Liver (tissue), 9 donors: ENCODE data around the gene RBM10. TPM values are rescaled to one million over a fixed set of nuclear protein-coding genes. Genes with fewer than 3 reads are reported as not detected.

Experiments used
- DNase-seq: peaks from one replicate; pipeline ENCODE4 v3.0.0-alpha.2; 2017; ENCODE audit warnings: low spot score
- H3K27ac ChIP-seq, 2 donors: one replicate each; pipeline ENCODE4 v1.7.0; 2013; ENCODE audit warnings: inconsistent platforms in 2 of 2, low read length in 2 of 2, control low read depth in 1 of 2, low read depth in 1 of 2, mild to moderate bottlenecking in 1 of 2
- H3K27me3 ChIP-seq, 4 donors: one replicate each; pipeline versions ENCODE4 v1.6.1 to v1.7.0; 2013; ENCODE audit warnings: low read length in 3 of 4, inconsistent platforms in 1 of 4, mild to moderate bottlenecking in 1 of 4, moderate library complexity in 1 of 4; ENCODE audit not compliant: control insufficient read depth in 4 of 4, insufficient read depth in 4 of 4
- H3K36me3 ChIP-seq, 4 donors: one replicate each; pipeline versions ENCODE4 v1.6.1 to v1.7.0; 2013; ENCODE audit warnings: low read length in 3 of 4, mild to moderate bottlenecking in 3 of 4, low read depth in 1 of 4, moderate library complexity in 1 of 4; ENCODE audit not compliant: control insufficient read depth in 4 of 4, insufficient read depth in 3 of 4
- H3K4me1 ChIP-seq, 4 donors: one replicate each; pipeline versions ENCODE4 v1.6.1 to v1.7.0; 2013; ENCODE audit warnings: low read length in 3 of 4, mild to moderate bottlenecking in 3 of 4, moderate library complexity in 1 of 4; ENCODE audit not compliant: control insufficient read depth in 4 of 4, insufficient read depth in 4 of 4
- H3K4me3 ChIP-seq, 3 donors: one replicate each; pipeline versions ENCODE4 v1.6.1 to v1.7.0; 2013; ENCODE audit warnings: low read length in 3 of 3, control low read depth in 1 of 3, low read depth in 1 of 3, mild to moderate bottlenecking in 1 of 3
- H3K9ac ChIP-seq, 2 donors: one replicate each; pipeline ENCODE4 v1.7.0; 2013; ENCODE audit warnings: low read length in 2 of 2, mild to moderate bottlenecking in 2 of 2, moderate library complexity in 2 of 2, control low read depth in 1 of 2, low read depth in 1 of 2
- H3K9me3 ChIP-seq, 4 donors: one replicate each; pipeline versions ENCODE4 v1.6.1 to v1.7.0; 2013; ENCODE audit warnings: low read length in 3 of 4; ENCODE audit not compliant: control insufficient read depth in 4 of 4
- EGR1 ChIP-seq, 2 donors: IDR thresholded peaks; 2 replicates each; pipeline ENCODE4 v1.6.1; 2016 to 2018; ENCODE audit warnings: antibody characterized with exemption in 2 of 2, low read depth in 2 of 2
- FOXA1 ChIP-seq: IDR thresholded peaks from 2 replicates; pipeline ENCODE4 v1.6.1; 2016; ENCODE audit warnings: antibody characterized with exemption
- FOXA2 ChIP-seq: IDR thresholded peaks from 2 replicates; pipeline ENCODE4 v1.6.1; 2016; ENCODE audit warnings: antibody characterized with exemption
- GABPA ChIP-seq, 2 donors: IDR thresholded peaks in 1 of 2; conservative IDR thresholded peaks in 1 of 2; 2 replicates each; pipeline ENCODE4 v1.6.1; 2016; ENCODE audit warnings: antibody characterized with exemption in 2 of 2, mild to moderate bottlenecking in 1 of 2, moderate library complexity in 1 of 2
- JUND ChIP-seq, 2 donors: IDR thresholded peaks; 2 replicates each; pipeline ENCODE4 v1.6.1; 2016; ENCODE audit warnings: antibody characterized with exemption in 2 of 2
- NR2F2 ChIP-seq: IDR thresholded peaks from 2 replicates; pipeline ENCODE4 v1.6.1; 2016; ENCODE audit warnings: antibody characterized with exemption
- RAD21 ChIP-seq, 2 donors: IDR thresholded peaks; 2 replicates each; pipeline ENCODE4 v1.6.1; 2016; ENCODE audit warnings: antibody characterized with exemption in 2 of 2, mild to moderate bottlenecking in 2 of 2
- RXRA ChIP-seq, 2 donors: IDR thresholded peaks; 2 replicates each; pipeline ENCODE4 v1.6.1; 2017 to 2018; ENCODE audit warnings: antibody characterized with exemption in 2 of 2, mild to moderate bottlenecking in 1 of 2
- SP1 ChIP-seq: IDR thresholded peaks from 2 replicates; pipeline ENCODE4 v1.6.1; 2018; ENCODE audit warnings: antibody characterized with exemption, mild to moderate bottlenecking
- YY1 ChIP-seq: IDR thresholded peaks from 2 replicates; pipeline ENCODE4 v1.6.1; 2016; ENCODE audit warnings: antibody characterized with exemption, mild to moderate bottlenecking
- WGBS: extraction: QIAGEN DNeasy Blood & Tissue Kit; methylation state at CpG from one replicate; pipeline ENCODE4 v1.1.7; 2013; 5-methylcytosine and 5-hydroxymethylcytosine counted together
- polyA plus RNA-seq, 2 donors: library from polyadenylated mRNA; stranded (reverse) in 1 of 2; unstranded in 1 of 2; fragments of 200-250 nt in 1 of 2; fragments of >200 nt in 1 of 2; fragmentation: Nextera tagmentation in 1 of 2; extraction: Ambion mirVana in 1 of 2; gene quantifications; one replicate each; pipeline versions ENCODE4 v1.2.1 to v1.2.3, GENCODE V29; 2013 to 2015
- total RNA-seq, 2 donors: library from RNA; depleted of rRNA; stranded (reverse); fragments of >200 nt; gene quantifications; one replicate each; pipeline ENCODE4 v1.2.3, GENCODE V29; 2014
- TF ChIP-seq, protein P1 (sequence below): IDR thresholded peaks from 2 replicates; pipeline ENCODE4 v1.6.1; 2016; ENCODE audit warnings: antibody characterized with exemption, mild to moderate bottlenecking
- TF ChIP-seq, protein P2 (sequence below): IDR thresholded peaks from 2 replicates; pipeline ENCODE4 v1.6.1; 2016; ENCODE audit warnings: antibody characterized with exemption
- TF ChIP-seq, protein P3 (sequence below): fragments of 150-350 bp; IDR thresholded peaks from 2 replicates; pipeline ENCODE4 v1.5.1; 2017; ENCODE audit warnings: improper control_type of control experiment, low read depth, low read length; ENCODE audit not compliant: missing input control
- donor health status: healthy.
- donor health status: healthy.
- donor health status: healthy.
- donor health status: healthy.
- donor health status: healthy.

Gene RBM10
- total and polyA plus RNA-seq, 4 donors, result 8.2 to 26.6 (median 17.5) TPM

DNA sequence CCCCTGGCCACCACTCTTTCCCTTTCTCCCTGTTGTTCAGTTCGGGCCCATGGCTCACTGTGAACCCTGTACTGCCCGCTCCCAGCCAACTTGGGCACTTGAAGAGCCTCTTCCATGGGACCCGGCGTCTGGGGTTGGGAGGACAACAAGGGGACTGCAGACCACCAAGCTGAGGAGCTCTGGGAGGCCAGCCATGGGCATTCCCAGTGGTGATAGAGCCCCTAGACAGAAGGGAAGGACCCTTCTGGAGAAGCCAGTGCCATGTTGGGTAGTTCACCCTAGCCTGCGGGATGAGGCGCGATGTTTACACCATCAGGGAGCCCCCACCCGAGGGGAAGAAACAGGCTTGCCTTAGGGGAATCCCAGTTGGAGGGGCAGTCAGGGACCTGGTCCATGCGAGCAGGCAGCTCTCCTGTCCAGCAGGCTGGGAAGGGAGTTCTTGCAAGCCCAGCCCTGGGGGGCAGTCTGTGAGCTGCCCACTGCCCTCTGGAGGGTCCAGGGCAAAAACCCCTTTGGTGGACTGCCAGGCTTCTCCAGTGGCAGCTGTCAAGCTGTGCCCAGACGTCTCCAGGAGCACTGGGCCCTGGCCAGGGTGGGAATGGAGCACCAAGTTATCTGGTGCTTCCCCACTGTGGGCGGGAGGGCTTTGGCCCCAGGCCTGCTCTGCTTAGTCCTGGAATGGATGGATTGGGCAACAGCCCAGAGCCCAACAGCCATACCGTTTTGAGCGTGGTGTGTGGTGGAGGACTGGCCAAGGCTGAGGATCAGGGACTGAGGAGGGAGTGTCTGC is 24.9 kb downstream of the RBM10 start:
- TF ChIP-seq RAD21 (IDR thresholded peaks at IDR 0.05) (no peak), GABPA (IDR thresholded peaks at IDR 0.05 in 1 of 2, conservative IDR thresholded peaks at IDR 0.05 in 1 of 2) (no peak), EGR1 (IDR thresholded peaks at IDR 0.05; ENCODE audit: low read depth in 2 of 2) (no peak), JUND (IDR thresholded peaks at IDR 0.05) (no peak), FOXA1 (no peak)
- TF ChIP-seq, protein P1, sequence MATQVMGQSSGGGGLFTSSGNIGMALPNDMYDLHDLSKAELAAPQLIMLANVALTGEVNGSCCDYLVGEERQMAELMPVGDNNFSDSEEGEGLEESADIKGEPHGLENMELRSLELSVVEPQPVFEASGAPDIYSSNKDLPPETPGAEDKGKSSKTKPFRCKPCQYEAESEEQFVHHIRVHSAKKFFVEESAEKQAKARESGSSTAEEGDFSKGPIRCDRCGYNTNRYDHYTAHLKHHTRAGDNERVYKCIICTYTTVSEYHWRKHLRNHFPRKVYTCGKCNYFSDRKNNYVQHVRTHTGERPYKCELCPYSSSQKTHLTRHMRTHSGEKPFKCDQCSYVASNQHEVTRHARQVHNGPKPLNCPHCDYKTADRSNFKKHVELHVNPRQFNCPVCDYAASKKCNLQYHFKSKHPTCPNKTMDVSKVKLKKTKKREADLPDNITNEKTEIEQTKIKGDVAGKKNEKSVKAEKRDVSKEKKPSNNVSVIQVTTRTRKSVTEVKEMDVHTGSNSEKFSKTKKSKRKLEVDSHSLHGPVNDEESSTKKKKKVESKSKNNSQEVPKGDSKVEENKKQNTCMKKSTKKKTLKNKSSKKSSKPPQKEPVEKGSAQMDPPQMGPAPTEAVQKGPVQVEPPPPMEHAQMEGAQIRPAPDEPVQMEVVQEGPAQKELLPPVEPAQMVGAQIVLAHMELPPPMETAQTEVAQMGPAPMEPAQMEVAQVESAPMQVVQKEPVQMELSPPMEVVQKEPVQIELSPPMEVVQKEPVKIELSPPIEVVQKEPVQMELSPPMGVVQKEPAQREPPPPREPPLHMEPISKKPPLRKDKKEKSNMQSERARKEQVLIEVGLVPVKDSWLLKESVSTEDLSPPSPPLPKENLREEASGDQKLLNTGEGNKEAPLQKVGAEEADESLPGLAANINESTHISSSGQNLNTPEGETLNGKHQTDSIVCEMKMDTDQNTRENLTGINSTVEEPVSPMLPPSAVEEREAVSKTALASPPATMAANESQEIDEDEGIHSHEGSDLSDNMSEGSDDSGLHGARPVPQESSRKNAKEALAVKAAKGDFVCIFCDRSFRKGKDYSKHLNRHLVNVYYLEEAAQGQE, result no peak
- no peaks in the 10 kb centered on the region for H3K9me3 ChIP-seq
- WGBS, result 80% methylated on average over 13 of the region's 13 CpGs
- DNase-seq, result no peak
- H3K36me3 ChIP-seq, result peaks cover 3 to 22% (median 9%) of the 10 kb centered on the region in 4 donors
- H3K9ac ChIP-seq, result no peak overlapping the region
- no peaks in the 10 kb centered on the region for H3K27me3 ChIP-seq
- no peak overlapping the region for H3K27ac ChIP-seq
- H3K4me3 ChIP-seq, result no peak overlapping the region
- peaks cover 0 to 5% (median 1%) of the 10 kb centered on the region in 4 donors for H3K4me1 ChIP-seq

DNA sequence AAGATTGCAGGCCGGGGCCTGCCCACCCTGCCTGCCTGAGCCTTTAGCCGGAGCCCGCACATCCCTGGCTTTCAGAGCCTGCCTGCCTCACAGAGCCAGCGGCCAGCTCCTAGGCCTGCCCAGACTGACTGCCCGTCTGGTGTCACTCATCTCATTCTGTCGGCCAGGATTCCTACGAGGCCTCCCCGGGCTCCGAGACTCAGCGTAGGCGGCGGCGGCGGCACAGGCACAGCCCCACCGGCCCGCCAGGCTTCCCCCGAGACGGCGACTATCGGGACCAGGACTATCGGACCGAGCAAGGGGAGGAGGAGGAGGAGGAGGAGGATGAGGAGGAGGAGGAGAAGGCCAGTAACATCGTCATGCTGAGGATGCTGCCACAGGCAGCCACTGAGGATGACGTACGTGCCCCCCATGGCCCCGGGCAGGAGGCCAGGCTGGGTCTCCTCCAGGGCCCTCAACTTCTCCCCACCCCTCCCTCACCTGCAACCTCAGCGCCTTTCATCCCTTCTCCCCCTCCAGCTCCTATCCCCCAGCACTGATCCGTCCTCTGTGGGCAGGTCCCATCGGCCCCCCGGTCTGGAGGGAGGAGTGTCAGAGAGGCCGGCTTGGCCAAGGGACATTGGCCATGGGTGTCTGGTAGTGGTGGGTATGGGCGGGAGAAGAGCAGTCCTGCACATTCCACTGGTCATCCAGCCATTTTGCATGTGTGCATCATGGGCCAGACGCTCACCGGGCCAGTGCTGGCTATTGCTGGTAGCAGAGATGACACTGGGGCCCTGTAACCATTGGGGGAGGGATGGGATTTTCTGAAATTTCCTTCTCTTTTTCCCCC is 26.1 kb downstream of the RBM10 start:
- no peaks in the 10 kb centered on the region for H3K27me3 ChIP-seq
- no peak overlapping the region for H3K4me3 ChIP-seq
- H3K4me1 ChIP-seq, result peaks cover 0 to 1% (median 0%) of the 10 kb centered on the region in 4 donors
- H3K9ac ChIP-seq, result no peak overlapping the region
- WGBS, result 98% methylated on average over 34 of the region's 34 CpGs
- no peak for DNase-seq
- TF ChIP-seq YY1, result no peak
- TF ChIP-seq, protein P2, sequence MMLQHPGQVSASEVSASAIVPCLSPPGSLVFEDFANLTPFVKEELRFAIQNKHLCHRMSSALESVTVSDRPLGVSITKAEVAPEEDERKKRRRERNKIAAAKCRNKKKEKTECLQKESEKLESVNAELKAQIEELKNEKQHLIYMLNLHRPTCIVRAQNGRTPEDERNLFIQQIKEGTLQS, result no peak
- TF ChIP-seq NR2F2, result no peak
- TF ChIP-seq, protein P3, sequence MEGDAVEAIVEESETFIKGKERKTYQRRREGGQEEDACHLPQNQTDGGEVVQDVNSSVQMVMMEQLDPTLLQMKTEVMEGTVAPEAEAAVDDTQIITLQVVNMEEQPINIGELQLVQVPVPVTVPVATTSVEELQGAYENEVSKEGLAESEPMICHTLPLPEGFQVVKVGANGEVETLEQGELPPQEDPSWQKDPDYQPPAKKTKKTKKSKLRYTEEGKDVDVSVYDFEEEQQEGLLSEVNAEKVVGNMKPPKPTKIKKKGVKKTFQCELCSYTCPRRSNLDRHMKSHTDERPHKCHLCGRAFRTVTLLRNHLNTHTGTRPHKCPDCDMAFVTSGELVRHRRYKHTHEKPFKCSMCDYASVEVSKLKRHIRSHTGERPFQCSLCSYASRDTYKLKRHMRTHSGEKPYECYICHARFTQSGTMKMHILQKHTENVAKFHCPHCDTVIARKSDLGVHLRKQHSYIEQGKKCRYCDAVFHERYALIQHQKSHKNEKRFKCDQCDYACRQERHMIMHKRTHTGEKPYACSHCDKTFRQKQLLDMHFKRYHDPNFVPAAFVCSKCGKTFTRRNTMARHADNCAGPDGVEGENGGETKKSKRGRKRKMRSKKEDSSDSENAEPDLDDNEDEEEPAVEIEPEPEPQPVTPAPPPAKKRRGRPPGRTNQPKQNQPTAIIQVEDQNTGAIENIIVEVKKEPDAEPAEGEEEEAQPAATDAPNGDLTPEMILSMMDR, result no peak
- no peak for TF ChIP-seq FOXA2
- no peak for TF ChIP-seq GABPA (IDR thresholded peaks at IDR 0.05 in 1 of 2, conservative IDR thresholded peaks at IDR 0.05 in 1 of 2)
- TF ChIP-seq SP1, result no peak
- no peak for TF ChIP-seq EGR1 (IDR thresholded peaks at IDR 0.05; ENCODE audit: low read depth in 2 of 2)
- no peak for TF ChIP-seq RXRA (IDR thresholded peaks at IDR 0.05)
- no peak overlapping the region for H3K27ac ChIP-seq
- H3K9me3 ChIP-seq, result no peaks in the 10 kb centered on the region
- H3K36me3 ChIP-seq, result peaks cover 6 to 29% (median 11%) of the 10 kb centered on the region in 4 donors
